ENCODE results near the gene ATP5F1D.

DNA sequence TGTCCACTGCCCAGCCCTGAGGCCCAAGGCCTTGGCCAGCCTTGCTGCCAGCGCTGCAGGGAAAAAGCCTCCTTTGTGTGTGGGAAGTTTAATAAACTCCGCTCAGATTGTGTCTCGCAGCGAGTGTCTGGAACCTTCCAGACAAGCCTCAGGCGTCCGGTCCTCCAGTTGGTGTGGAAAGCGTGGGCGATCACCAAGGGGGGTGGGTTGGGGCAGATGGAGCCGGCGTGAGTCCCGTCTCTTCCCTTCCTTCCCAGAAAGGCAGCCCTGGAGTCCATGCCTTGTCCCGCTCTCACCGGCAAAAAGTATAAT is 31.4 kb upstream of the ATP5F1D start:
- TF ChIP-seq POLR2A (IDR thresholded peaks at IDR 0.05) = no peak
- TF ChIP-seq, protein P1, sequence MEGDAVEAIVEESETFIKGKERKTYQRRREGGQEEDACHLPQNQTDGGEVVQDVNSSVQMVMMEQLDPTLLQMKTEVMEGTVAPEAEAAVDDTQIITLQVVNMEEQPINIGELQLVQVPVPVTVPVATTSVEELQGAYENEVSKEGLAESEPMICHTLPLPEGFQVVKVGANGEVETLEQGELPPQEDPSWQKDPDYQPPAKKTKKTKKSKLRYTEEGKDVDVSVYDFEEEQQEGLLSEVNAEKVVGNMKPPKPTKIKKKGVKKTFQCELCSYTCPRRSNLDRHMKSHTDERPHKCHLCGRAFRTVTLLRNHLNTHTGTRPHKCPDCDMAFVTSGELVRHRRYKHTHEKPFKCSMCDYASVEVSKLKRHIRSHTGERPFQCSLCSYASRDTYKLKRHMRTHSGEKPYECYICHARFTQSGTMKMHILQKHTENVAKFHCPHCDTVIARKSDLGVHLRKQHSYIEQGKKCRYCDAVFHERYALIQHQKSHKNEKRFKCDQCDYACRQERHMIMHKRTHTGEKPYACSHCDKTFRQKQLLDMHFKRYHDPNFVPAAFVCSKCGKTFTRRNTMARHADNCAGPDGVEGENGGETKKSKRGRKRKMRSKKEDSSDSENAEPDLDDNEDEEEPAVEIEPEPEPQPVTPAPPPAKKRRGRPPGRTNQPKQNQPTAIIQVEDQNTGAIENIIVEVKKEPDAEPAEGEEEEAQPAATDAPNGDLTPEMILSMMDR (IDR thresholded peaks at IDR 0.05) = no peak
